ENCODE results near the gene GID8. TPM values are rescaled to one million over a fixed set of nuclear protein-coding genes. Genes with fewer than 3 reads are reported as not detected.

The GID8 gene
- total RNA-seq, 1 experiment from 2014 or later: 25.3 TPM

GRCh38 chr20:62902926-62903615, 34.9 kb upstream of the GID8 start:
- DNase-seq (ENCODE audit: low read depth): peak; percentile 58

GRCh38 chr20:62905536-62906117, 32.3 kb upstream of the GID8 start:
- no peak for DNase-seq (ENCODE audit: low read depth)

- DNase-seq (ENCODE audit: low read depth): no peak
These were observed 31.7 kb upstream of the GID8 start for GRCh38 chr20:62906209-62906608.

GRCh38 chr20:62906647-62907375, 31.1 kb upstream of the GID8 start:
- no peak for DNase-seq (ENCODE audit: low read depth)

- DNase-seq (ENCODE audit: low read depth): no peak
These were observed 30.3 kb upstream of the GID8 start for GRCh38 chr20:62907384-62908317.

GRCh38 chr20:62908971-62909791, 28.8 kb upstream of the GID8 start:
- no peak for DNase-seq (ENCODE audit: low read depth)

- no peak for DNase-seq (ENCODE audit: low read depth)
These were observed 27.7 kb upstream of the GID8 start for GRCh38 chr20:62910217-62910766.

- no peak for DNase-seq (ENCODE audit: low read depth)
These were observed 27.0 kb upstream of the GID8 start for GRCh38 chr20:62910777-62911497.

GRCh38 chr20:62911701-62912280, 26.2 kb upstream of the GID8 start:
- DNase-seq (ENCODE audit: low read depth): no peak

- DNase-seq (ENCODE audit: low read depth): no peak
These were observed 24.8 kb upstream of the GID8 start for GRCh38 chr20:62913043-62913630.

- no peak for DNase-seq (ENCODE audit: low read depth)
These were observed 23.5 kb upstream of the GID8 start for GRCh38 chr20:62914436-62914835.

GRCh38 chr20:62914970-62915457, 22.9 kb upstream of the GID8 start:
- no peak for DNase-seq (ENCODE audit: low read depth)

- DNase-seq (ENCODE audit: low read depth): no peak
These were observed 21.1 kb upstream of the GID8 start for GRCh38 chr20:62916703-62917476.

- no peak for DNase-seq (ENCODE audit: low read depth)
These were observed 20.2 kb upstream of the GID8 start for GRCh38 chr20:62917720-62918119.

- DNase-seq (ENCODE audit: low read depth): no peak
These were observed 19.8 kb upstream of the GID8 start for GRCh38 chr20:62918147-62918546.

- no peak for DNase-seq (ENCODE audit: low read depth)
These were observed 19.1 kb upstream of the GID8 start for GRCh38 chr20:62918831-62919230.

- DNase-seq (ENCODE audit: low read depth): no peak
These were observed 17.8 kb upstream of the GID8 start for GRCh38 chr20:62920039-62920645.

Data from Daoy (cell line).